DMS53 (cell line): ENCODE measurements around the gene RNU1-2.
"Not testable (repeated sequence)": the region's sequence is repeated elsewhere in the genome, so short reads cannot be mapped to it uniquely, and the experiment has no call there.

ENCODE experiments used
- DNase-seq: peaks from one replicate; lab custom pipeline; 2025; lab: John Stamatoyannopoulos, UW

RNU1-2 gene

DNA sequence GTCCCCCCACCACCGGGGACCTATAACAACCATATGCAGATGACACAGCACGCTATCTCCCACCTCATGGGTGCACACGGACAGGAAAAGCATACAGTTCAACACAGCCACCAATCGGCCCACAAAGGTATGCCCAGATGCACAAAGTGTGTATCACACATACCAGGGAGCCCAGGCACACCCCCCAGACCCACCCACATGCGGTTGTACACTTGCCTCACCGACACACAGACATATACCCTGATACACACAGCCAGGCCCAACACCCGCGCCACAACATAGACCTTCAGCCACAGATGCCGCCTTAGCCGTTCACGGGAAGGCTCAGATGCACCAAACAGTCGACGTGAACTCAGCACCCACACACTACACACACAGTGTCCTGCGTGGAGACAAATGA lies 31.5 kb downstream of the RNU1-2 start:
- no peak for DNase-seq

GRCh38 chr1:16927711-16928485 lies 32.1 kb downstream of the RNU1-2 start:
- no peak for DNase-seq

- not testable (repeated sequence) for DNase-seq
Measured at GRCh38 chr1:16929146-16930041, 33.6 kb downstream of the RNU1-2 start.

GRCh38 chr1:16931206-16931934 lies 35.6 kb downstream of the RNU1-2 start:
- not testable (repeated sequence) for DNase-seq

DNA sequence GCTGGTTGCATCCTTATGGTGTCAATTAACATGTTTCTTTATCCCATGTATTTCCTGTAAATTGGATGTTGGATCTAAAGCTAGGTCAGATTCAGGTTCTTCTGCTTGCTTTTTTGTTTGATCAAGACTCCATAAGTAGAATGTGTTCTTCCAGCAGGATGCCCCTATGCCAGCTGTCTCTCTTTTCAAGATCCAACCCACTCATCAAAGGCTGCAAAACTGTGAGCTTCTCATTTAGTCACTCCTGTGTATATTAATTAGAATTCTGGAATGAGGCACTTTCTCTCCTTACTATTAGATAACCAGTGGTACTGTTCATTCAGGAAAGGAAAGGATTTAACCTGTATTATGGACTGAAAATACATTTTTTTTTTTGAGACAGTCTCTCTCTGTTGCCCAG lies 38.2 kb downstream of the RNU1-2 start:
- DNase-seq = not testable (repeated sequence)

DNA sequence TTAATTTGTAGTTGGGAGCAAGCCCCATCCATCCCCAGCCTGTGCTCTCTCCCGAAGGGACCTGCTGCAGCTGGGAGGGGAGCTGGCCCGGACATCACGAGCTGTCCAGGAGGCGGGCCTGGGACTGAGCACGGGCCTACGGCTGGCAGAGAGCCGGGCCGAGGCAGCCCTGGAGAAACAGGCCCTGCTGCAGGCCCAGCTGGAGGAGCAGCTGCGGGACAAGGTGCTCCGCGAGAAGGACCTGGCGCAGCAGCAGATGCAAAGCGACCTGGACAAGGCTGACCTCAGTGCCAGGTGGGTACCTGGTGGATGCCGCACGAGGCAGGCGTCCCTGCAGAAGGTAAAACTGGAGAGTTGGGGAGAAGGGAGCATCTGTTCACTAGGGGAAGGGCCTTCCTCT lies 40.8 kb downstream of the RNU1-2 start:
- DNase-seq = not testable (repeated sequence)

GRCh38 chr1:16938351-16939321 lies 42.9 kb downstream of the RNU1-2 start:
- no peak for DNase-seq

DNA sequence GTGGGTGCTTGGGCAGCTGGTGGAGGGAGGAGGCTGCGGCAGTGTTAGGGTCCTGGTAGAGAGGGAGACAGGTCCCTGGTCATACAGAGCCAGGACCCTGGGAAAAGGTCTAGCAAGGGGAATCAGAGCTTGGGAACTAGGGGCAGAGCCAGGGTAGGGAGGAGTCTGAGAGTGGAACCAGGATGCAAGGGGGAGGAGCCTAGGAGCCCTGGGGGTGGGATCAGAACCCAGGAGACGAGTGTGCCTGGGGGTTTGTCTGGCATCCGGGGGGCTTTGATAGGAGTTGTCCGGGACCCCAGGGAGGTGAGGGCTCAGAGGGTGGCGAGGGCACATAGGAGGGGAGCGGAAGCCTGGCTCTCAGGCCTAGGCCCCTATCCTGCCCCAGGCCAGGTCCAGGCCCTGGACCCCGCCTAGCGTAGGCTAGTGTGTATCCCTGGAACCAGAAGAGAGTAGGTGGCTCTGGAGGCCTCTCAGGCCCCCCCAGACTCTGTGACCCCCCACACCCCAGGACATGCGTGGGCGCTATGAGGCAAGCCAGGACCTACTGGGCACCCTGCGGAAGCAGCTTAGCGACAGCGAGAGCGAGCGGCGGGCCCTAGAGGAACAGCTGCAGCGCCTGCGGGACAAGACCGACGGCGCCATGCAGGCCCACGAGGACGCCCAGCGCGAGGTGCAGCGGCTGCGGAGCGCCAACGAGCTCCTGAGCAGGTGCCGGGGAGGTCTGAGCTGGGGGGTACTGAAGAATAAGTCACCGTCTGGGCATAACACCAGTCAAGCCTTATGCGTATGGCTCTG lies 43.8 kb downstream of the RNU1-2 start:
- not testable (repeated sequence) for DNase-seq

DNA sequence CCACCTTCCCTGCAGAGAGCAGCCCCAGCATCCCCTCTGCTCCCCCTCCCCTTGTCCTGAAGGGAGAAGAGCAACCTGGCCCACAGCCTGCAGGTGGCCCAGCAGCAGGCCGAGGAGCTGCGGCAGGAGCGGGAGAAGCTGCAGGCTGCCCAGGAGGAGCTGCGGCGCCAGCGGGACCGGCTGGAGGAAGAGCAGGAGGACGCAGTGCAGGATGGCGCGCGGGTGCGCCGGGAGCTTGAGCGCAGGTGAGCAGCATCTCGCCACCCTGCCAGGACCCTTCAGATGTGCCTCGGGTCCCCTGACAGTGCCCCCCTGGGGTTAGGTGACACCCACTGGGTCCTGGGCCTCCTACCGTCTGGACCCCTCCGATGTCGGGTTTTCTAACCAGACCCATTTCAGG lies 48.3 kb downstream of the RNU1-2 start:
- DNase-seq = no peak

GRCh38 chr1:16945512-16945911 lies 49.7 kb downstream of the RNU1-2 start:
- DNase-seq = not testable (repeated sequence)
